ENCODE data around the gene CD274.
"Not testable (repeated sequence)": the region's sequence is repeated elsewhere in the genome, so short reads cannot be mapped to it uniquely, and the experiment has no call there.

Gene CD274

GRCh38 chr9:5466766-5467165 lies 16.4 kb downstream of the CD274 start:
- no peak for DNase-seq (ENCODE audit: low read depth, low spot score)

DNA sequence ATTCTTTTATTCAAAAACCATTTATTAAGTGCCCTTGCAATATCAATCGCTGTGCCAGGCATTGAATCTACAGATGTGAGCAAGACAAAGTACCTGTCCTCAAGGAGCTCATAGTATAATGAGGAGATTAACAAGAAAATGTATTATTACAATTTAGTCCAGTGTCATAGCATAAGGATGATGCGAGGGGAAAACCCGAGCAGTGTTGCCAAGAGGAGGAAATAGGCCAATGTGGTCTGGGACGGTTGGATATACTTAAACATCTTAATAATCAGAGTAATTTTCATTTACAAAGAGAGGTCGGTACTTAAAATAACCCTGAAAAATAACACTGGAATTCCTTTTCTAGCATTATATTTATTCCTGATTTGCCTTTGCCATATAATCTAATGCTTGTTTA lies 18.5 kb downstream of the CD274 start:
- no peak for DNase-seq (ENCODE audit: low read depth, low spot score)

- DNase-seq (ENCODE audit: low read depth, low spot score) = no peak
These were observed 19.8 kb downstream of the CD274 start for GRCh38 chr9:5470122-5470521.

- DNase-seq (ENCODE audit: low read depth, low spot score) = no peak
These were observed 20.5 kb downstream of the CD274 start for GRCh38 chr9:5470816-5471215.

DNA sequence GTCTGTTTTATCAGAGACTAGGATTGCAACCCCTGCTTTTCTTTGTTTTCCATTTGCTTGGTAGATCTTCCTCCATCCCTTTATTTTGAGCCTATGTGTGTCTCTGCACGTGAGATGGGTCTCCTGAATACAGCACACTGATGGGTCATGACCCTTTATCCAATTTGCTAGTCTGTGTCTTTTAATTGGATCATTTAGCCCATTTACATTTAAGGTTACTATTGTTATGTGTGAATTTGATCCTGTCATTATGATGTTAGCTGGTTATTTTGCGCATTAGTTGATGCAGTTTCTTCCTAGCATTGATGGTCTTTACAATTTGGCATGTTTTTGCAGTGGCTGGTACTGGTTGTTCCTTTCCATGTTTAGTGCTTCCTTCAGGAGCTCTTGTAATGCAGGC lies 25.3 kb downstream of the CD274 start:
- not testable (repeated sequence) for DNase-seq (ENCODE audit: low read depth, low spot score)

DNA sequence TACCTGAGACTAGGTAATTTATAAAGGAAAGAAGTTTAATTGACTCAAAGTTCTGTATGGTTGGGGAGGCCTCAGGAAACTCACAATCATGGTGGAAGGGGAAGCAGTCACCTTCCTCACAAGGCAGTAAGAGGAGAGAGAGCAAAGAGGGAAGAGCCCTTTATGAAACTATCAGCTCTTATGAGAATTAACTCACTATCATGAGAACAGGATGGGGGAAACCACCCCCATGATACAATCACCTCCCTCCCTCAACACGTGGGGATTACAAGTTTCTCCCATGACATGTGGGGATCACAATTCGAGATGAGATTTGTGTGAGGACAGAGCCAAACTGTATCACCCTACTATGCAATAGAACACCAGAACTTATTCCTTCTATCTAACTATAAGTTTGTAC lies 27.9 kb downstream of the CD274 start:
- DNase-seq (ENCODE audit: low read depth, low spot score) = no peak

- no peak for DNase-seq (ENCODE audit: low read depth, low spot score)
These were observed 29.8 kb downstream of the CD274 start for GRCh38 chr9:5479994-5480694.

DNA sequence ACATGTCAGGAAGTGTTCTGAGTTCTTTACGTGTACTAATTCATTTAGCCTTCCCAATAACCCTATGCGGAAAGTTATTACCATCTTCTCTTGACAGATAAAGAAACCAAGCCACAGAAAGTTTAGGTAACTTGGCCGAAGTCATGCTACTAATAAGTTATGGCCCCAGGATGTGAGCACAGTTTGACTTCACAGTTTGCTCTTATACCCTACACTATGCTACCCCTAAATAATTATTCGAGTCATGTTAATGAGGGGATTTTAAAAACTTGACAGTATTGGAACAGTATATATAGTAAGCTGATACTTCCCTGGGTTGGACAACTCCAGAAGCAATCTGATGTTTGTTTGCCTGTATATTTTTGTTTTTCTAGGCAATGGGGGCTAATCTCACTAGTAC lies 30.6 kb downstream of the CD274 start:
- DNase-seq (ENCODE audit: low read depth, low spot score) = no peak

DNA sequence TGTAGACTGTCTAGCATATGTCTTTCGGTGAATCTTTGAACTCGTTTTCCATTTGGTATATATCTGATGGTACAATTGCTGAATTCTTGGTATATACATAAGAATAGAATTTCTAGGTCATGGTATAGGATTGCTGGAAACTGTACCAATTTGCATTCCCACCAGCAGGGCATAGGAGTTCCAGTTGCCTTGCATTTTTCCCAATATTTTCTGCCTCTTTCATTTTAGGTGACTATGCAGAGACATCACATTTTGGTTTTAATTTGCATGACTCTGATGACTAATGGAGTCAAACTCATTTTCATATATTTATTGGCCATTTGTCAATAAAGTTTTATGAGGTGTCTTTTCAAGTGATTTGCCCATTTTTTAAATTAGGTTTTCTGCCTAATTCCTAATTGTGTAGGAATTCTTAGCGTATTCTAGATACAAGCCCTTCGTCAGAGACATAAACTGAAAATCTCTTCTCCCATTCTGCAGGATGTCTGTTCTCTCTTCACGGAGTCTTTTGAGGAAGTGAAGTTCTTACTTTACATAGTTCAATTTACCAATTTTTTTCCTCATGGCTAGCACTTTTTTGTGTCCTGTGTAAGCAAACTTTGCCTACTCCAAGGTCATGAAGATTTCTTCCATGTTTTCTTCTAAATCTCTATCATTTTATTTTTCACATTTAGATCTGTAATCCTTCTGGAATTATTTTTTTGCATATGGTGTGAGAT lies 31.1 kb downstream of the CD274 start:
- DNase-seq (ENCODE audit: low read depth, low spot score) = no peak

GRCh38 chr9:5482194-5482593 lies 31.9 kb downstream of the CD274 start:
- DNase-seq (ENCODE audit: low read depth, low spot score) = no peak

DNA sequence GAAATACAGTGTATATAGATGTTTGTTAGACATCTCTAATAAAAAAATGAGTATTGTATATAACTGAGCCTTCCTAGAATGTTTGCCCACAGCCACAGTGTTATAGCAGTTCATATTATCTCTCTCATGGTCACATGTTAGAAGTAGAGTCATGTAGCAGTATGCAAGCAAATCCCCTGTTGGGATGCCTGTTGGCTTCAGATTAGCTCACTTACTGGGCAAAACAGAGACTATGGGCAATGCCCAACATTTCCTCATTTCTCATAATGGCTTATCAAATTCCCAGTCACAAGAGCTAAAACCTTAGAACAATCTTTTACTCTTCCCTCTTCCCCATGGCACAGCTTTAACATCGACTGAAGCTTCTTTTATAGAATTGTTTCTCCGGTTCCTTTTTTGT lies 33.0 kb downstream of the CD274 start:
- no peak for DNase-seq (ENCODE audit: low read depth, low spot score)

DNA sequence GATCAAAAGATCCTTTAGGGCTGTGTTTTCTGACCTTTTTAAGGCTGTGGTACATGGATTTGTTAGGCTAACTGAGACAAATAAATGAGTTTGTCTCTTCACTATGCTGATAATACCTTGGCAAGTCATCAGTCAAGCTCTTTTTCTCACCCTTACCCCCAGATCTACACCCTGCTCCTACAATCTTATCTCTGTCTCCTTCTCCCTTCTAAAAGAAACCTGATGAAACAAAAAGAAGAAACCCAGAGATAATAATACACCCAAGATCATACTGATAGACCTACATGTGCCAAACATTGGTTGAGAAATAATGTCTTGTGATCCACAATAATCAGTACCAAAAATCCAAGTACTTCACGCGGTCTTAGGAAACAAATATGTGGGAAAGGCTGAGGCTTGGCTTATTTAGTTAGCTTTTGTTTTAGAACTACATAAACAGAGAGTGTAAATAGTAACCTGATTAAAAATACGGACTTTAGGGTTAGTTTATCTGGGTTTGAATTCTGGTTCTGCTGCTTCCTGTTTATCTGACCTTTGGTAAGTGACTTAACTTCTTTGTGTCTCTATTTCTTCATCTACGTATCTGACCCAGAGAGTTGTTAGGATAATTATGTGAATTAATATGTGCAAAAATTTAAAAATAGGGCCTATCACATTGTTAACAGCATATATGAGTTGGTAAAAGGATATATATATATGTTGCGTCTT lies 35.2 kb downstream of the CD274 start:
- DNase-seq (ENCODE audit: low read depth, low spot score) = no peak

DNA sequence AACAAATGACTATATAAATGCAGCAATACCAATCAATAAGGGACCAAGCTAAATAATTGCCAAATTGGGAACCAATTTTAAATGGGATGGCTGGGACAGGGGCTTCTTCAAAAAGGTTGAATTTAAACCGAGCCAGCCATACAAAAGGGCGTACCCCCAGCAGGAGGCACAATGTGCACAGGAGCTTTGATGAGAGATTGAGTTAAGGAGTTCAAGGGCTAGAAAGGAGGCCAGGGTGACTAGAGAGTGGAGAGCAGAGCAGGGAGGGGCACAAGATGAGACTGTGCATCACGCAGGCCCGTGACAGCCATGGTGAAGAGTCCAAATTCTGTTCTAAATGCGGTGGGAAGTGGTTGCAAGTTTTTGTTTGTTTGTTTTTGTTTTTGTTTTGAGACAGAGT lies 36.6 kb downstream of the CD274 start:
- DNase-seq (ENCODE audit: low read depth, low spot score) = no peak

- no peak for DNase-seq (ENCODE audit: low read depth, low spot score)
These were observed 38.1 kb downstream of the CD274 start for GRCh38 chr9:5488221-5489008.

- DNase-seq (ENCODE audit: low read depth, low spot score) = no peak
These were observed 39.5 kb downstream of the CD274 start for GRCh38 chr9:5489630-5490490.

- no peak for DNase-seq (ENCODE audit: low read depth, low spot score)
These were observed 42.8 kb downstream of the CD274 start for GRCh38 chr9:5492965-5493678.

DNA sequence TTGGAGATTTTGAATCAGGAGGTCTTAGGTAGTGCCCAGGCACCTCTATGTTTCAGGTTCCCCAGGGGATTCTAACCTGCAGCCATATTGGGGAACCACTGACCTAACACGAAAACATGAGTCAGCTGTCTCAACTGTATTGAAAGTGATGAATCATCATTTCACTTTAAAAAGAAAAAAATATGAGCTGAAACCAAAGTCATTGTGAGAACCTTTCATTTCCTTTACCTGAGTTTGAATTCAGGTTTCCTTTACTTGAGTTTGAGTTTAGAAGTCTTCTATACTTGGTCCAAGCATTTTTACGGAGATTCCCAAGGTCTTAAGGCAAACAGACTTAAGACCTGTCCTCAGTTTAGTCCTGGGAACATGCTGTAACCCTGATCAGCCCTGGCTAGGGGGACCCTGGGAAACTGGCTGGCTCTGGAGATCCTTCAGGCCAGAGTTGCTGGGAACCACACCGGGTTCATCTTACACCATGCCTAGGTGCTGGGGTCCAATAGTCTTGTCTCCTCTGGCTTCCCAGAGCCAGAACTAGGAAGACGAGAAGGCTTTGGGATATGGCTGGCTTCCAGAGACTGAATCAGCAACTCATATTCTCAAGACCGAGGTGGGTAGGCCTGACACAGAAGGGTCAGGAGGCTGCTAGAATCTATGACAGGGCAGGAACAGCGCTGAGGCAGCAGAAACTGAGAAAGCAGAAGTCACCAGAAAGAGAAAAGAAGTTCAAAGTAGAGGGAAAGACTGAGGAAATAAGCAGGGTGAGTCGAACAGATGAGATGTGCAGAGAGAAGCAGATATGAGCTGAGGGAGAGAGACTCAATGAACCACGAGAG lies 43.6 kb downstream of the CD274 start:
- no peak for DNase-seq (ENCODE audit: low read depth, low spot score)

GRCh38 chr9:5494765-5495164 lies 44.4 kb downstream of the CD274 start:
- not testable (repeated sequence) for DNase-seq (ENCODE audit: low read depth, low spot score)

GRCh38 chr9:5499157-5499556 lies 48.8 kb downstream of the CD274 start:
- DNase-seq (ENCODE audit: low read depth, low spot score) = no peak

All from smooth muscle cell of the brain vasculature (primary cell).